HCT116 (cell line): ENCODE measurements around the gene GANAB.

Source experiments
- SP1 ChIP-seq: IDR thresholded peaks from 2 replicates; pipeline ENCODE4 v1.6.1; 2012; ENCODE audit warnings: low read depth
- TF ChIP-seq, protein P1 (sequence below): IDR thresholded peaks from 2 replicates; pipeline ENCODE4 v1.6.1; 2012
- TF ChIP-seq, protein P2 (sequence below), 3 experiments: fragments of 200-600 bp in 1 of 3; sonication (generic) in 1 of 3; IDR thresholded peaks in 2 of 3; conservative IDR thresholded peaks in 1 of 3; 2 replicates each; pipeline ENCODE4 v1.5.1; 2012 to 2017; ENCODE audit warnings: low read depth in 2 of 3, low read length in 2 of 3, antibody characterized with exemption in 1 of 3, borderline replicate concordance in 1 of 3, control low read depth in 1 of 3, mild to moderate bottlenecking in 1 of 3, mixed read lengths in 1 of 3, mixed run types in 1 of 3, moderate library complexity in 1 of 3; ENCODE audit not compliant: insufficient read depth in 1 of 3

- TF ChIP-seq SP1 = no peak
- TF ChIP-seq, protein P1, sequence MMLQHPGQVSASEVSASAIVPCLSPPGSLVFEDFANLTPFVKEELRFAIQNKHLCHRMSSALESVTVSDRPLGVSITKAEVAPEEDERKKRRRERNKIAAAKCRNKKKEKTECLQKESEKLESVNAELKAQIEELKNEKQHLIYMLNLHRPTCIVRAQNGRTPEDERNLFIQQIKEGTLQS = no peak
- TF ChIP-seq, protein P2, sequence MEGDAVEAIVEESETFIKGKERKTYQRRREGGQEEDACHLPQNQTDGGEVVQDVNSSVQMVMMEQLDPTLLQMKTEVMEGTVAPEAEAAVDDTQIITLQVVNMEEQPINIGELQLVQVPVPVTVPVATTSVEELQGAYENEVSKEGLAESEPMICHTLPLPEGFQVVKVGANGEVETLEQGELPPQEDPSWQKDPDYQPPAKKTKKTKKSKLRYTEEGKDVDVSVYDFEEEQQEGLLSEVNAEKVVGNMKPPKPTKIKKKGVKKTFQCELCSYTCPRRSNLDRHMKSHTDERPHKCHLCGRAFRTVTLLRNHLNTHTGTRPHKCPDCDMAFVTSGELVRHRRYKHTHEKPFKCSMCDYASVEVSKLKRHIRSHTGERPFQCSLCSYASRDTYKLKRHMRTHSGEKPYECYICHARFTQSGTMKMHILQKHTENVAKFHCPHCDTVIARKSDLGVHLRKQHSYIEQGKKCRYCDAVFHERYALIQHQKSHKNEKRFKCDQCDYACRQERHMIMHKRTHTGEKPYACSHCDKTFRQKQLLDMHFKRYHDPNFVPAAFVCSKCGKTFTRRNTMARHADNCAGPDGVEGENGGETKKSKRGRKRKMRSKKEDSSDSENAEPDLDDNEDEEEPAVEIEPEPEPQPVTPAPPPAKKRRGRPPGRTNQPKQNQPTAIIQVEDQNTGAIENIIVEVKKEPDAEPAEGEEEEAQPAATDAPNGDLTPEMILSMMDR (IDR thresholded peaks at IDR 0.05 in 2 of 3, conservative IDR thresholded peaks at IDR 0.05 in 1 of 3; ENCODE audit: borderline replicate concordance in 1 of 3, insufficient read depth in 1 of 3, low read depth in 2 of 3, low read length in 2 of 3) = no peak
These were observed 44.9 kb downstream of the GANAB start, which contains the start of gene MTA2 for GRCh38 chr11:62601372-62602140.
